Activated CD4-positive, alpha-beta T cell treated with anti-CD3 and anti-CD28 coated beads, Interleukin-2, Interleukin-4, amounts not matched to agents 100 ng/mL and 50 ng/mL, durations not matched to agents 16 hours and 8 hours (primary cell): ENCODE data around the gene PSMD14.

Experiments used
- DNase-seq: peaks from one replicate; pipeline ENCODE4 v3.0.0-alpha.2; 2020; ENCODE audit warnings: low spot score

The PSMD14 gene

DNA sequence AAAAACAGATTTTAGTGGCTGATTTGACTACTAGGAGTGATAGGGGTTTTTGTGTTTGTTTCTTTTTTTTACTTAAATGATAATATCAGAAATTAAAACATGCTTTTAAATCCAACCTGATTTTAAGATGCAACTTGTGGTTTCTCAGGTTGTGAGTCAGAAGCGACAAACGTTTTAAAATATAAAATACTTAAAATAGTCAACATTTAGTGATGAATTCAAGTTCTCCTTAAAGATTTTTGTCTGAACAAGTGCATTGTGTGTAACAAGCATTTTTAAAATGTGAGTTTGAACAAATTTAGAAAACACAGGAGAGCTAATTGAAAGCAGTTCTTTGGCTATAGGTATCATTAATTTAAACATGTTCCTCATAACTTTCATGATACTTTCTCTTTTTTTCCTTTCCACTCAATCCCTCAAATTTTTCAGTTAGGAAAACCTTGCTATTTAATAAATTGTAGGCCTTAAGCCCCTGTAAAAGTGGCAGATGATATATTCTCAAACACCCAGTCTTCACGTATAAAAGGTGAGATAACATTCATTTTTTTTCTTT, 111.5 kb downstream of the PSMD14 start:
- no peak for DNase-seq

DNA sequence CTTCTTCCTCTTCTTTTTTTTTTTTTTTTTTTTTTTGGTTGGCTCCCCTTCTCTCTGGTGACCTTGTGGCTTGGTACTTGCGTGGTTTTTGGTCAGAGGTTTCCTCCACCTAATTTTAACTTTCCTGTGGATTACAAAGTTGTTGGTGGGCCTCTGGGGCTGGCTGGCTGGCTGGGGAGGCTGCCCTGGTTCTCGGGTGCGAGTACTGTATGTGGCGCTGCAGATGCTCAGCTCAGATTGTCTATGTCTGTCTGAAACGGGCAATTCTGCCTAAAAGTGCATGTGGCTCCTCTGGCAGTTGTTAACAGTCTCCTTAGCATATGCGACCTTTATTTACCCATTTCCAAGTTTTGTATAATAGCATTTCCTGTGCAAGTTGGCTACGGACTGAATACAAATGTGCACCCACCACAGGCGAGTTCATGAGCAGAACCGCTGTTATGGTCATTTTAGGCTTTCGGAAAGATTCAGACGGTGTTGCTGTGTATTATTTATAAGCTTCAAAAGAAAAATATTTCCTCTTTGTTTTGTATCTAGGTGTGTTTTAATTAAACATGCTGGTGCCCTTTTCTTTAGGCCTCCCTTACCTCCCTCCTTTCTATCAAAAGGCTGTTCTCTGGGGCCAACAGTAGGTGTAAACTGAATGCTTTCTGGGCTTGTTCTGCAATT, 112.3 kb downstream of the PSMD14 start:
- DNase-seq: no peak

- DNase-seq: no peak
Observed at GRCh38 chr2:161421686-161422085, 113.5 kb downstream of the PSMD14 start.

DNA sequence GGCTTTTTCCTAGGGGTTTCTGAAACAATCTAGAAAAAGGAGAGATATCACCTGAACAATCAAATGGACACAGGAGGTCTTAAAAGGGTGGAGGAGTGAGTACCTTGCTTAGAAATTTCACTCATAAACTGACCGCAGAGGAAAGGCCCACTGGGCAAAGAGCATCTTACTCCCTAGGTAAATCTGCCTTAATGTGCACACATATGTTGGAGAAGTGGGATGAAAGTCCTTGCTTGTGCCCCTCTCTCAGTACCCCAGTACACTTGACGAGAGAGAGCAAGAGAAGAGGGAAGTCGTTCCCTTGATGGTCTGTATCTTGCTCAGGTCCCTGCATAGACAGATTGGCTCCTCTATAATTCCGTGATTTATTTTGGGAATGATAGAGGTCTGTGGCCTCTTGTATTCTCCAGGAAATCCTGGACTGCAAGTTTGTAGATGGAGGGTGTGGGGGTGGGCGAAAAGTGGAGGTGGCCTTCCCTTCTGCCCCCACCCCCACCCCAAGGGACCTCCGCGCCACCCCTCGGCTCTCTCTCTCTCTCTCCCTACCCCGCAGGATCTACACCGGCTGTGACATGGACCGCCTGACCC, 114.7 kb downstream of the PSMD14 start:
- DNase-seq: no peak

DNA sequence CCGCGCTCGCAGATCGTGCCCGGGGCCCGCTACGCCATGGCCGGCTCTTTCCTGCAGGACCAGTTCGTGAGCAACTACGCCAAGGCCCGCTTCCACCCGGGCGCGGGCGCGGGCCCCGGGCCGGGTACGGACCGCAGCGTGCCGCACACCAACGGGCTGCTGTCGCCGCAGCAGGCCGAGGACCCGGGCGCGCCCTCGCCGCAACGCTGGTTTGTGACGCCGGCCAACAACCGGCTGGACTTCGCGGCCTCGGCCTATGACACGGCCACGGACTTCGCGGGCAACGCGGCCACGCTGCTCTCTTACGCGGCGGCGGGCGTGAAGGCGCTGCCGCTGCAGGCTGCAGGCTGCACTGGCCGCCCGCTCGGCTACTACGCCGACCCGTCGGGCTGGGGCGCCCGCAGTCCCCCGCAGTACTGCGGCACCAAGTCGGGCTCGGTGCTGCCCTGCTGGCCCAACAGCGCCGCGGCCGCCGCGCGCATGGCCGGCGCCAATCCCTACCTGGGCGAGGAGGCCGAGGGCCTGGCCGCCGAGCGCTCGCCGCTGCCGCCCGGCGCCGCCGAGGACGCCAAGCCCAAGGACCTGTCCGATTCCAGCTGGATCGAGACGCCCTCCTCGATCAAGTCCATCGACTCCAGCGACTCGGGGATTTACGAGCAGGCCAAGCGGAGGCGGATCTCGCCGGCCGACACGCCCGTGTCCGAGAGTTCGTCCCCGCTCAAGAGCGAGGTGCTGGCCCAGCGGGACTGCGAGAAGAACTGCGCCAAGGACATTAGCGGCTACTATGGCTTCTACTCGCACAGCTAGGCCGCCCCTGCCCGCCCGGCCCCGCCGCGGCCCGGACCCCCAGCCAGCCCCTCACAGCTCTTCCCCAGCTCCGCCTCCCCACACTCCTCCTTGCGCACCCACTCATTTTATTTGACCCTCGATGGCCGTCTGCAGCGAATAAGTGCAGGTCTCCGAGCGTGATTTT, 115.5 kb downstream of the PSMD14 start:
- DNase-seq: no peak

GRCh38 chr2:161424394-161424769, 116.2 kb downstream of the PSMD14 start:
- no peak for DNase-seq

DNA sequence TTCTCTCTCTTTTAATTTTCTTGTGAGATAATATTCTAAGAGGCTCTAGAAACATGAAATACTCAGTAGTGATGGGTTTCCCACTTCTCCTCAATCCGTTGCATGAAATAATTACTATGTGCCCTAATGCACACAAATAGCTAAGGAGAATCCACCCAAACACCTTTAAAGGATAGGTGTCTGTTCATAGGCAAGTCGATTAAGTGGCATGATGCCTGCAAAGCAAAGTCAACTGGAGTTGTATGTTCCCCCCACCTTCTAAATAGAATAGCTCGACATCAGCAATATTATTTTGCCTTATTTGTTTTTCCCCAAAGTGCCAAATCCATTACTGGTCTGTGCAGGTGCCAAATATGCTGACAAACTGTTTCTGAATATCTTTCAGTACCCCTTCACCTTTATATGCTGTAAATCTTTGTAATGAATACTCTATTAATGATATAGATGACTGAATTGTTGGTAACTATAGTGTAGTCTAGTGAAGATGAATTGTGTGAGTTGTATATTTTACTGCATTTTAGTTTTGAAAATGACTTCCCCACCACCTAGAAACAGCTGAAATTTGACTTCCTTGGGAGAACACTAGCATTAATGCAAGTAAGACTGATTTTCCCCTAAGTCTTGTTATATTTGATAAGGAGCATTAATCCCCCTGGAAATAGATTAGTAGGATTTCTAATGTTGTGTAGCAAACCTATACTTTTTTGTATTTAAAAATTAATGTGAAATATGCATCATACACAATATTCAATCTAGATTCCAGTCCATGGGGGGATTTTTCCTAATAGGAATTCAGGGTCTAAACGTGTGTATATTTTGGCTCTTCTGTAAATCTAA, 116.9 kb downstream of the PSMD14 start:
- no peak for DNase-seq

- no peak for DNase-seq
Observed at GRCh38 chr2:161425728-161426454, 117.7 kb downstream of the PSMD14 start.

DNA sequence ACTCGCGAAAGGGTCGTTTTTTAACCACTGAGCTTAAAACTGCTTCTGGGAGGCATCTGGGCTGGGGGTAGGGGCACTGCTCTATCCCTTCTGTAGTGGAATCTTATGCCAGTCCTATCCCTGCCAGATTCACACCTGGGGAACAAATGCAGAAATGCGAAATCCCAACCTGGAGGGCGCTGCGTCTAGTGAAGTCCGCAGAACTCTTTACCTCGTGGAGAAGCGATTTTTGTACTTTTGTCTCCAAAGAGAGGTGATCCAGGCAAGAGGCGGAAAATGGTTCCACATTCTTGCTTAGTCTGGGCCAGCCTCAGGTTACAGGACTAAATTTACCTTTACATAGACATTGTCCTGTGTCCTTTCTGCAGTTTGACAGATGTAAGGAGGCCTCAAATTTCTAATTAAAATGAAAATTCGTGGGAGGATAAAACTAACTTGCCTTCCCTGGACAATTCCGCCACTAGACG, 118.3 kb downstream of the PSMD14 start:
- DNase-seq: no peak

DNA sequence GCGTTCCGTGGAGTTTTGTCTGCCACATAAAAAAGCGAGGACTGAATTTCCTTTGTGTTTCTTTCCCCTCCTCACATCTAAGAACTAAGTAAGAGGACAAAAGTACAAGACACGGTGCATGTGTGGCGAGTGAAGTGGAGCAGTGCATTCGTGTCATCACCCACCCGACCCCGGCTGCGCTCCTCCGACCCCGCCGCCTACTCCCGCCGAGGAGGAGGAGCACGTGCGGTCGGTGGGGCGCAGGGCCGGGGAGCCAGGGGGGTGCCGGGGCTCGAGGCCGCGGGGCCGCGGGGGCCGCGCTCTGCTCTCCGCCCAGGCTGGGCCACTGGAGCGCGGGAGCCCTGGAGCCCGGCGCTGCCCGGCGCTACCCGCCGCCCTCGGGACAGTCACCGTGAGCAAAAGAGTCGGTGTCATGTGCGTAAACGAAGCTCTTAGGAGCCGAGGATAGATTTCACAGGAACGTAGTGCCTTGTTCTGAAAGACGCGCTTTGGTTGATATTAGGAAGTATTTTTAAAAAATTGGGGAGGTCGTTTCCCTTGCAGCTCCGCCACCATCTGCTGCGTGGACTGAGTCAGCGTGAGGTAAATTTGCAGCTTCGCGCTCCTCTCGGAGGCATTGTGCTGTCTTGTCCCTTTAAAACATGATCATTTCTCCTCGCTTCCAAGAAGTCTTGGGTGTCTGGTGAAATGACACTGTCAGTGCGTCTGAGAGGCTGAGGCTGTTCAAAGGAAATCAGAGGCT, 118.9 kb downstream of the PSMD14 start:
- no peak for DNase-seq

GRCh38 chr2:161427664-161428587, 119.7 kb downstream of the PSMD14 start:
- DNase-seq: no peak

DNA sequence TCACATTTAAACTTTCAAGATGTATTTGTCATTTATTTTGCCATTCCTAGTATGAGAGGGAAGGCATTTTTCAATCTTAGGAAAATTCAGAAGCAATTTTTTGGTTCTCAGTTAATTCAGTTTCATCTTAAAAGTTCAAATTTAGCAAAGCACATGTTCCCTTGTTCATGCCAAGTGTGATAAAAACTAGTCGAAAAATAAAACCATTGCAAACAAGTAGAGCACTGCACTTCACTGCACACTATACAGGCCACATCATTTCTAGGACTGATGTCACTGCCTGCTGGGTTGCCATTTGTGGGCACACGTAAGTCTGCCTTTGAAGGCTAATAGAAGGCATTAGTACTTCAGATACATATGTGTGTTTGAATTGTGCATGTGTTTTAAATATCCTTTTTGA, 122.2 kb downstream of the PSMD14 start:
- DNase-seq: no peak

GRCh38 chr2:161432107-161432506, 123.9 kb downstream of the PSMD14 start:
- no peak for DNase-seq

- DNase-seq: no peak
Observed at GRCh38 chr2:161434118-161434517, 125.9 kb downstream of the PSMD14 start.

- DNase-seq: no peak
Observed at GRCh38 chr2:161436411-161436810, 128.2 kb downstream of the PSMD14 start.

GRCh38 chr2:161438598-161438997, 130.4 kb downstream of the PSMD14 start:
- no peak for DNase-seq

DNA sequence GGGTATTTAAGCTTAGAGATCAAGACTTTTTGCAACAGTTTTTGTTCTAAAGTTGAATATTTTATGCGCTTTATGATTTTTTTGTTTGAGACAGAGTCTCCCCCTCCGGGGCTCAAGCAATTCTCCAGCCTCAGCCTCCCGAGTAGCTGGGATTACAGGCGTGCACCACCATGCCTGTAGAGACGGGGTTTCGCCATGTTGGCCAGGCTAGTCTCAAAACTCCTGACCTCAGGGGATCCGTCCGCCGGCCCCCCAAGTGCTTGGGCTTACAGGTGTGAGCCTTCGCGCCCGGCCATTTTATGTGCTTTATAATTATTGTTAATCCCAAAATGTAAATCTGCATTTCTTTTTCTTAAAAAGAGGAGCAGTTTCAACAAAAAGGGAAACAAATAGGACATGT, 136.9 kb downstream of the PSMD14 start:
- no peak for DNase-seq

- no peak for DNase-seq
Observed at GRCh38 chr2:161448431-161448830, 140.2 kb downstream of the PSMD14 start.
